Measurements from ENCODE around the gene PLBD2. TPM values are rescaled to one million over a fixed set of nuclear protein-coding genes. Genes with fewer than 3 reads are reported as not detected.
A peak's percentile ranks its signal among the peaks of the same experiment; 100 is the strongest.

PLBD2 gene
- total RNA-seq, 1 experiment from 2014 or later: 12.6 TPM

DNA sequence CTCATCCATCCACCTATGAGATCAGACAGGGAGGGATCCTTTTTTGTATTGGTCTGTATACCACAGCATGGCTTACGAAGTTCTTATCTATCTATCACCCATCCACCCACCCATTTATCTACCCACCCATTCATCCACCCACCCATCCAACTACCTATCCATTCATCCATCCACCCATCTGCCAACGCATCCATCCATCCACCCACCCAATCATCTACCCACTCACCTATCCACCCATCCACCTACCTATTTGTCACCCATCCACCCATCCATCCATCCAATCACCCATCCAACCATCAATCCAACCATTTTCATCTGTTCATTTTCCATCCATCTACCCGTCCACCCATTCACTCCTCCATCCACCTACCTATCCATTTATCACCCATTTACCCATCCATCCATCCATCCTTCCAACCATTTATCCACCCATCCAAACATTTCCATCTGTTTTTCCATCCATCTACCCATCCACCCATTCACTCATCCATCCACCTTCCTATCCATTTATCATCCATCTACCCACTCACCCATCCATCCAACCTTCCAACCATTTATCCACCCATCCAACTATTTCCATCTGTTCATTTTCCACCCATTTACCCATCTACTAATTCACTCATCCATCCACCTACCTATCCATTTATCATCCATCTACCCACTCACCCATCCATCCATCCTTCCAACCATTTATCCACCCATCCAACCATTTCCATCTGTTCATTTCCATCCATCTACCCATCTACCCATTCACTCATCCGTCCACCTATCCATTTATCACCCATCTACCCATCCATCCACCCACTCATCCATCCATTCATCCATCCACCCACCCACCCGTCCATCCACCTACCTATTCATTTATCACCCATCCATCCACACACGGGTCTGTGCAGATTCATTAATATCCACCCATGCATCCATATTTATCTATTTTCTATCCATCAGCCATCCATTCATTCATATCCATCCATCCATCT lies 32.0 kb downstream of the PLBD2 start:
- H3K27me3 ChIP-seq (ENCODE audit: control insufficient read depth, insufficient read depth, low read length): no peaks in the 10 kb centered on the region
- no peak for DNase-seq
- H3K36me3 ChIP-seq (replicated peaks; ENCODE audit: control insufficient read depth, insufficient read depth, low read length): peaks cover 1% of the 10 kb centered on the region; the same call in 1 of the 2 replicates
- no peak overlapping the region for H3K4me3 ChIP-seq (ENCODE audit: insufficient read depth, low read depth, low read length)

DNA sequence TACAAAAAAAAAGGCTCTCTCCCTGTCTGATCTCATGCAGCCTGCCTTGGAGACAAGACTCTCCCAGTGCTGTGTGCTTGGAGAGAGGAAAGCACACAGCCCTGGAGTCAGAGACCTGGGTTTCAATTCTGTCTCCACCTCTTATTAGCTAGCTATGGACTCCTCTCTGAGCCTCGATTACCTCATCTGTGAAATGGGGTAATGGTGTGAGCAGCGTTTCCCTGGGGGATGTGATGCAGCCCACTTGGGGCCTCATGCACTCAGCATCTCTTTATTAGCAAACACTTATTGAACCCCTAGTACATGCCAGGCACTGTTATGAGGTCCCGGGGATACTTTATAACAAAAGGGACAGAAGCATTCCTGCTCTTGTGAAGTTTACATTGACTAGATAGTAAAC lies 32.8 kb downstream of the PLBD2 start:
- no peak for DNase-seq
- H3K4me3 ChIP-seq (ENCODE audit: insufficient read depth, low read depth, low read length): no peak overlapping the region
- no peaks in the 10 kb centered on the region for H3K27me3 ChIP-seq (ENCODE audit: control insufficient read depth, insufficient read depth, low read length)

DNA sequence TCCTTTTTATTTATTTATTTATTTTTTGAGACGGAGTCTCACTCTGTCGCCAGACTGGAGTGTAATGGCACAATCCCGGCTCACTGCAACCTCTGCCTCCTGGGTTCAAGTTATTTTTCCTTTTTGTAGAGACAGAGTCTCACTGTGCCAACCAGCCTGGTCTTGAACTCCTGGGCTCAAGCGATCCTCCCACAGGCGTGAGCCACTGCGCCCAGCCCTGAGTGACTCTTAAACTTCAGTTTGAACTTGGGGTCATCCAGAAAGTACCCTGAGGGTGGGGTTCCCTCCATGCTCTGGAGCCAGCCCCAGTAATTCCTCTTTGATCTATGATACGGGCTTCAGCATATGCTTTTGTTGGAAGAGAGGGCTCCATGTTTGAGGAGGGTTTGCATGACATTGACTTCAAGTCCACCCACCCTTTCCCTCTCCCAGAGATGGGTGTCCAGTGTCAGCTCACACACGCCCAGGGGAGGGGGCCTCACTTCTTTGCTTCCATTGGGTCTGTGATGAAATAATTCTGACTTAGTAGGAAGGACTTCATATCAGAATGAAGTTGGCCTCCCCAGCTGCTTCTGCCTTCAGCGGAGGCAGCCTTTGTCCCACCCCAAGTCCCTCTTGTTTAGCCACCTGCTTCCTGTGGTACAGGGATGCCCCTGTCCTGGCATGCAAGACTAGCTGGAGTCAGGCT lies 33.4 kb downstream of the PLBD2 start:
- Histone ChIP-seq H3K4me3 (ENCODE audit: insufficient read depth, low read depth, low read length) (no peak overlapping the region), H3K36me3 (replicated peaks; ENCODE audit: control insufficient read depth, insufficient read depth, low read length) (peaks cover 1% of the 10 kb centered on the region; the same call in 1 of the 2 replicates), H3K27me3 (ENCODE audit: control insufficient read depth, insufficient read depth, low read length) (no peaks in the 10 kb centered on the region)
- DNase-seq: no peak

More for the DNA sequence above, 32.8 kb downstream of the PLBD2 start:
- peaks cover 1% of the 10 kb centered on the region; the same call in 1 of the 2 replicates for H3K36me3 ChIP-seq (replicated peaks; ENCODE audit: control insufficient read depth, insufficient read depth, low read length)

DNA sequence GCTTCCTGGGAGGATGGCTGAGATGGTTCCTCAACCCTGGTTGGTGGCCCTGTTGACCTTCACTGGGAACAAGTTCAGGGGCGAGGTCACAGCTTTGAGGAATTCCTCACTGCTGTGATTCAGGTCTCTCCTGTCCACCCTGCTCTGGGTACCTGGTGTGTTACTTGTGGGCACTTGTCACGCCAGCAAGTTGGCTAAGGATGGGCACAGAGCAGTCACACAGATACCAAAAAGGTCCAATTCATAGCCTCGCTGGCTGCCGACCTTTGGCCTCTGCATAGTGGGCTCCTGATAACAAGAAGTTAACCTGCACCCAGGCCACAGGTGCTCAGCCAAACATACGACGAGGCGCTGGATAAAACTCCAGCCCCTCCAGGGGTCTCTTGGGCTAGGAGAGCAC lies 34.1 kb downstream of the PLBD2 start:
- DNase-seq: no peak
- Histone ChIP-seq H3K36me3 (replicated peaks; ENCODE audit: control insufficient read depth, insufficient read depth, low read length) (no peaks in the 10 kb centered on the region), H3K4me3 (ENCODE audit: insufficient read depth, low read depth, low read length) (no peak overlapping the region), H3K27me3 (ENCODE audit: control insufficient read depth, insufficient read depth, low read length) (no peaks in the 10 kb centered on the region)

DNA sequence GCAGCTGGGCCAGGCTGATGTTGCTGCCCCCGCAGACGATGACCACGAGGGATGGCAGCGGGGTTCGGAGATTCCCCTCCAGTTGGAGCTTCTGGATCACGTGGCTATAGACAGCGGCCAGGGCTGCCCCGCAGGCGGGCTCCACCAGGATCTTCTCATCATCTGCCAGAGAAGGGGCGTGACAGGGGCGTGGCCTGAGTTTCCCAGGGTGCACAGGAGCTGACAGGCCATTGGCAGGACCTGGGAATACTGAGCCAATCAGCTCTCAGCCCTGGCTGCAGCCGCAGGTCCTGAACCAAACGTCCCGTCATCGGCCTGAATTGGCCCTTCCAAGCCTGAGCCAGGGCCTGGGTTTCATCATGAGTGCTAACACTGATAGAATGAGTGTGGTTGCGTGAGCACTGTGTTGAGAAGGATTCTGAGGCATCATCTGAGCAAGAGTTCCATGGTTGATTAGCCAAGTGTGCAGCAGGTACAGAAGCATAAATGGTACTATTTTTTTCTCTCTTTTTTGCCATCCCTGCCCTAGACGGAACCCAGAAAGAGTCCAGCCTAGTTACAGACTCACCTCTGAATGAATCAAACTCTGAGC lies 34.7 kb downstream of the PLBD2 start:
- DNase-seq: peak; percentile 98
- Histone ChIP-seq H3K27me3 (ENCODE audit: control insufficient read depth, insufficient read depth, low read length) (no peaks in the 10 kb centered on the region), H3K4me3 (ENCODE audit: insufficient read depth, low read depth, low read length) (no peak overlapping the region), H3K36me3 (replicated peaks; ENCODE audit: control insufficient read depth, insufficient read depth, low read length) (no peaks in the 10 kb centered on the region)

DNA sequence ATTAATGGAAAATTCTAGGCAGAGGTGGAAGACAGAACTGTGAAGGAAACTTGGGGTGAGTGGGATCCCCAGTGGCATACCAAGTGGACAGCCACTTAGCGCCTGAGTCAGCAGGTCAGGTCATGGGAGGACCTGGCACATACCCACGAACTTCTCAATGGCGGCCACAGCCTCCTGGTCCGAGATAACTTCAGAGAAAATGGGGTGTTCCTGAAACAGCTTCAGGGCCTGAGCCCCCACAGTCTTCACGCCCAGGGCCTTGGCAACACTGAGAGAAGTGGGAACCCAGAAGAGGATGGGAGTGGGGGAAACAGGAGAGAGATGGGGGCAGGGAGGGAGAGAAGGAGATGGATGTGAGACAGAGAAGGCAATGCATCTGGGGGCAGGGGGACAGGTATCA lies 35.4 kb downstream of the PLBD2 start:
- Histone ChIP-seq H3K4me3 (ENCODE audit: insufficient read depth, low read depth, low read length) (no peak overlapping the region), H3K27me3 (ENCODE audit: control insufficient read depth, insufficient read depth, low read length) (no peaks in the 10 kb centered on the region), H3K36me3 (replicated peaks; ENCODE audit: control insufficient read depth, insufficient read depth, low read length) (no peaks in the 10 kb centered on the region)
- DNase-seq: no peak

DNA sequence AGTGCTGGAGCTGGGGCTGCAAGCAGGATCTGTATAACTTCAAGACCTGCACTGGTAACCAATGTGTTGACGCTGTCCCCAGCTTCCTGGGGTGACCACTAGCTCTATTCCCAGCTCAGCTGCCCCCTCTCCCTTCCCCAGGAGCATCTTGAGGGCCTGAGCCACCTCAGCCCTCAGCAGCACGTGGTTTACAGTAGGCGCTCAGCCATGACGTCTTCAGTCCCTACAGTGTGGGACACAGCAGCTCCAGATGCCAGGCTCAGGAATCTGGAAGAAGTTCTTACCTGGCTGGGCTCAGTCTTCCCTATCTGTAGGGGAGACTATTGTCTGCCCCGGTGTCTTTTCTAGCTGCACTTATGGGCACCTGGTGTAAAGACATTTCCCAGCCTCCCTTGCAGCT lies 36.7 kb downstream of the PLBD2 start:
- Histone ChIP-seq H3K4me3 (ENCODE audit: insufficient read depth, low read depth, low read length) (no peak overlapping the region), H3K36me3 (replicated peaks; ENCODE audit: control insufficient read depth, insufficient read depth, low read length) (no peaks in the 10 kb centered on the region), H3K27me3 (ENCODE audit: control insufficient read depth, insufficient read depth, low read length) (no peaks in the 10 kb centered on the region)
- no peak for DNase-seq

DNA sequence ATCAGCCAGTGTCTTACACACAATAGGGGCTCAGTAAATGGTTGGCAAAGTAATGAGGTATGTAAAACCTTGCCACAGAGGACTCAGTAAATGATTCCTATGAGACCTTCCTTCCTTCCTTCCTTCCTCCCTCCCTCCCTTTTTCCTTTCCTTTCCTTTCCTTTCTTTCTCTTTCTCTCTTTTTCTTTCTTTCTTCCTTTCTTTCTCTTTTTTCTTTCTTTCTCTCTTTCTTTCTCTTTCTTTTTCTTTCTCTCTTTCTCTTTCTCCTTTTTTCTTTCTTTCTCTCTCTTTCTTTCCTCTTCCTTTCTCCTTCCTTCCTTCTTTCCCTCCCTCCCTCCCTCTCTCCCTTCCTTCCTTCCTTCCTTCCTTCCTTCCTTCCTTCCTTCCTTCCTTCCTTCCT lies 37.8 kb downstream of the PLBD2 start:
- Histone ChIP-seq H3K27me3 (ENCODE audit: control insufficient read depth, insufficient read depth, low read length) (no peaks in the 10 kb centered on the region), H3K4me3 (ENCODE audit: insufficient read depth, low read depth, low read length) (no peak overlapping the region), H3K36me3 (replicated peaks; ENCODE audit: control insufficient read depth, insufficient read depth, low read length) (no peaks in the 10 kb centered on the region)
- DNase-seq: no peak

DNA sequence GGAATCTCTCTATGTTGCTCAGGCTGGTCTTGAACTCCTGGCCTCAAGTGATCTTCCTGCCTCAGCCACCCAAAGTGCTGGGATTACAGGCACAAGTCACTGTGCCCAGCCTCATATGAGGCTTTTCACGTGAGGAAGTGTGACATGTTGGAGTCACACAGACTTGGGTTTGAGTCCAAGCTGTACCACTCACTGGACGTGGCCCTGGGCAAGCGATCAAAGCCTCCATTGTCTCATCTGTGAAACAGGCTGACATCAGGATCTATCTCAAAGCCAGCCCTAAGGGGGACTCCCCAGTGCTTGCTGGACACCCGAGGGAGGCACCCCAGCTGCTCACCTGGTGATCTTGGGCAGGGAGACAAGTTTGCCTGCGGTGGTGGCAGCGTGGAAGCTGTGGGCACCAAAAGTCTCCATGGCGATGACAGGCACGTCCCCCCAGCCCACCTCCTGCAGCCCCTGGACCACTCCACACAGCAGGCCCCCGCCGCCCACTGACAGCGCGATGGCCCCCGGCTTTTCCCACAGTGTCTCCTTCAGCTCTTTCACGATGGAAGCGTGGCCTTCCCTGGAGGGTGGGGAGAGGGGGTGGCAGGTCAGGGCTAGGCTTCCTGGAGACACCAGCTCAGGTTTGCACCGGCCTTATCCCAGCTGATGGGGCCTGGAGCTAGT lies 38.6 kb downstream of the PLBD2 start:
- H3K36me3 ChIP-seq (replicated peaks; ENCODE audit: control insufficient read depth, insufficient read depth, low read length): no peaks in the 10 kb centered on the region
- H3K27me3 ChIP-seq (ENCODE audit: control insufficient read depth, insufficient read depth, low read length): no peaks in the 10 kb centered on the region
- peak; percentile 56 for DNase-seq
- H3K4me3 ChIP-seq (ENCODE audit: insufficient read depth, low read depth, low read length): no peak overlapping the region

DNA sequence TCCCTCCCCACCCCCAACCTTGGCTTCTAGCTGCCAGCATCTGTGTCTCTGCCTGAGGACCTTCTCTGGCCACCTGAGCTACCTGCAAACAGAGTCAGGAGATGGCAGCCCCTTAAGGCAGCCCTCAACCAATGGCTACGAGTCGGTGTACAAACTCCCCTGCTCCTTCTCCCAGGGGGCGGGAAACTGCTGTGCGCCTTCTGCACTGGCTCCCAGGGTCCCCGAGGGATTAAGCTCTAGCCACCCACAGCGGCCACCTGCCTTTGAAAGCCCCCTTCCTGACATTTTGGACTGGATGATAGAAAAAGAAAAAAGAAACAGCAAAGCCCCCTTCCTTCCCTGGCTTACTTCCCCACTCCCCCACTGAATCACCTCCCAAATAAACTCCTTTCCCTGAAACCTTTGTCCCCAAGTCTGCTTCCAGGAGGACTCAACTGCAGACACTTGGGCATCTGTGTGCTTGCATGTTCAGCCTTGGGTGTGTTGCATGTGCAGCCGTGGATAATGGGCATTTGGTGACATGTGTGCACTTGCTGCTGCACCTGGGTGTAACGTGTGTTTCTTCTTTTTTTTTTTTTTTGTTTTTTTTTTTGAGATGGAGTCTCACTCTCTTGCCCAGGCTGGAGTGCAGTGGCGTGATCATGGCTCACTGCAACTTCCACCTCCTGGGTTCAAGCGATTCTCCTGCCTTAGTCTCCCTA lies 39.3 kb downstream of the PLBD2 start:
- H3K4me3 ChIP-seq (ENCODE audit: insufficient read depth, low read depth, low read length): no peak overlapping the region
- DNase-seq: peak; percentile 51

DNA sequence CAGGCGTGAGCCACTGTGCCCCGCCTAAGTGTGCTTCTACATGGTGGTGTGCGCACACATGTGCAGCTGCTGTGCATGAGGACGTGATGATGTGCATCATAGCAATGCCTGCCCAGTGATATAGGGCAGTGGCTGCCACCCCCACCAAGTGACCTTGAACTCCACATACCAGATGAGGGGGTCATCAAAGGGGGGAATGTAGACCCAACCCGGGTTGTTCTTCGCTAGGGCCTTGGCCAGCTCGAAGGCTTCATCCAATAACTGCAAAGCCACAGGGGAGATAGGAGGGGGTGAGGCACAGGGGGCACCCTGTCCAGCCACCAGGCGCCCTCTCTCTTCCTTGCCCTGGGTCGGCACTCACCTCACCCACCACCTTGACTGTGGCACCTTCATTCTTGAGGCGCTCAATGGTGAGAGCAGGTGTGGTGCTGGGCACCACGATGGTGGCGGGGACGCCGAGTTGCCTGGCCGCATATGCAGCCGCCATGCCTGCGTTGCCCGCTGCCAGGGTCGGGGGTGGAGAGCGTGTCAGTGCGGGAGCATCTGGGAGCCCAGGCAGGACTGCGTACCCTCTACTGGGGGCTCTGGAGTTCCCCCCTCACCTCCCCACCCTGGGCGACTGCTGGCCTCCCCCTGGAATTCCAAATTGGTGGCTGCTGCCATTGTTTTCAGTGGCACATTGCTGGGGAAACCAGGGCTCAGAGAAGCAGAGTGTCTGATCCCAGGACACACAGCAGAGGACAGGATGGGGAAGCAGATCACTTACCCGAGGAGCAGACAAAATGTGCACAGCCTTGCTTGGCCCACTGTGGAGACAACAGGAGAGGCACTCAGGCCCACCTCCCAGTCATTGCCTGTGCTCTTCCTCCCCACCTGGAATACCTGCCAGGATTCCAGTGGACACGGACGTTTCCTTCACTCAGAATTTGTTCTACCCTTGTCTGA lies 40.2 kb downstream of the PLBD2 start:
- no peaks in the 10 kb centered on the region for H3K36me3 ChIP-seq (replicated peaks; ENCODE audit: control insufficient read depth, insufficient read depth, low read length)
- DNase-seq: no peak
- H3K4me3 ChIP-seq (ENCODE audit: insufficient read depth, low read depth, low read length): no peak overlapping the region
- H3K27me3 ChIP-seq (ENCODE audit: control insufficient read depth, insufficient read depth, low read length): no peaks in the 10 kb centered on the region

More for the DNA sequence above, 39.3 kb downstream of the PLBD2 start:
- Histone ChIP-seq H3K27me3 (ENCODE audit: control insufficient read depth, insufficient read depth, low read length) (no peaks in the 10 kb centered on the region), H3K36me3 (replicated peaks; ENCODE audit: control insufficient read depth, insufficient read depth, low read length) (no peaks in the 10 kb centered on the region)

DNA sequence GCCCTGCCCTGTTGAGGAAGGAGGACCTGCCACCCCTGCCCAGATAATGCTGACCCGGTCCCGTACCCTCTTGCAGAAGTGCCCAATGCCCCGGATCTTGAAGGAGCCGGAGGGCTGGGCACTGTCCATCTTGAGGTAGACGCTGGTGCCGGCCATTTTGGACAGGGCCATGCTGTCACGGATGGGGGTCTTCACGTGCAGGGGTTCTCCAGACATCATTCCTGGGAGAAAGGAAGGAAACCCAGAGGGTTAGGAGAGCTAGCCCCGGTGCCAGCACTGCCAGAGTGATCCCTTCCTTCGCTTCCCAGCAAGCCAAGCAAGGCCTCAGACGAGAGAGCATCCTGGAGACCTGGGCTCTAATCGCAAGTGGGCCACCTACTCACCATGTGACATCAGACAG lies 41.1 kb downstream of the PLBD2 start:
- Histone ChIP-seq H3K4me3 (ENCODE audit: insufficient read depth, low read depth, low read length) (no peak overlapping the region), H3K27me3 (ENCODE audit: control insufficient read depth, insufficient read depth, low read length) (no peaks in the 10 kb centered on the region), H3K36me3 (replicated peaks; ENCODE audit: control insufficient read depth, insufficient read depth, low read length) (no peaks in the 10 kb centered on the region)
- DNase-seq: no peak

DNA sequence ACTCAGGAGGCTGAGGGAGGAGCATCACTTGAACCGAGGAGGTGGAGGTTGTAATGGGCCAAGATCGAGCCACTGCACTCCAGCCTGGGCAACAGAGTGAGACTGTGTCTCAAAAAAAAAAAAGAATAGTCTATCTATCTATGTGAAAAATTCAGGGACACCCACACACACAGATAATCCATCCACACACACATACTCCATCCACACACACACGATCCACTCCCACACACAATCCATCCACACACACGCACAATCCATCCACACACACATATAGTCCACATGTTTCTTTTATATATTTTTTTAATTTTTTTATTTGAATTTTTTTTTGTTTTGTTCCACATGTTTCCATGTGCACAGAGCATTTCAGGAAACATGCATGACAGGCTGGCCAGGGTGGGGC lies 42.0 kb downstream of the PLBD2 start:
- Histone ChIP-seq H3K4me3 (ENCODE audit: insufficient read depth, low read depth, low read length) (no peak overlapping the region), H3K36me3 (replicated peaks; ENCODE audit: control insufficient read depth, insufficient read depth, low read length) (no peaks in the 10 kb centered on the region), H3K27me3 (ENCODE audit: control insufficient read depth, insufficient read depth, low read length) (no peaks in the 10 kb centered on the region)
- DNase-seq: no peak

Data from H7 (cell line).